HG02642 (cell line): Measurements from ENCODE around the gene VWA5B2.

Experiments used
- ATAC-seq: cut with Tn5 transposase; IDR thresholded peaks from one replicate; pipeline ENCODE4 v1.9.1; 2021; ENCODE audit warnings: mild to moderate bottlenecking; ENCODE audit not compliant: unreplicated experiment, poor library complexity

VWA5B2 gene

DNA sequence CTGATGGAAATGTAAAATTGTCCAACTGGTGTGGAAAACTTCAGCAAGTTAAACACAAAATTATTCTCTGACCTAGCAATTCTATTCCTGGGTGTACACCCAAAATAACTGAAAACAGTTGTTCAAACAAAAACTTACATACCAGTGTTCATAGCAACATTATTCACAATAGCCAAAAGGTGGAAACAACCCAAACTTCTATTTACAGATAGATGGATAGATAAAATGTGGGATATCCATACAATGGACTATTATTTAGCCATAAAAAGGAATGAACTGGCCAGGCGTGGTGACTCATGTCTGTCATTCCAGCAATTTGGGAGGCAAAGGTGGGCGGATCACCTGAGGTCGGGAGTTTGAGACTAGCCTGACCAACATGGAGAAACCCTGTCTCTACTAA is 6.9 kb upstream of the VWA5B2 start:
- ATAC-seq = no peak

DNA sequence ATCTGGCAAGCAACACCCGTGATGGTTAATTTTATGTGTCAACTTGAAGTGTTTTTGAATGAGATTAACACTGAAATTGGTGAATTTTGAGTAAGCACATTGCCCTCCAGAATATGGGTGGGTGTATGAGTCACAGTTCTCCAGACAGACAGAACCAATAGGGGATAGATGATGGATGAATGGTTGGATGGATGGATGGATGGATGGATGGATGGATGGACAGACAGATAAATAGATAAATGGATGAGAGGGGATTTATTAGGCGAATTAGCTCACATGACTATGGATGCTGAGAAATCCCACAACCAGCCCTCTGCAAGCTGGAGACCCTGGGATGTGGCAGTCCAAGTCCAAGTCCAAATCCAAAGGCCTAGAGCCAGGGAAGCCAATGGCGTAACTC is 5.4 kb upstream of the VWA5B2 start:
- no peak for ATAC-seq

DNA sequence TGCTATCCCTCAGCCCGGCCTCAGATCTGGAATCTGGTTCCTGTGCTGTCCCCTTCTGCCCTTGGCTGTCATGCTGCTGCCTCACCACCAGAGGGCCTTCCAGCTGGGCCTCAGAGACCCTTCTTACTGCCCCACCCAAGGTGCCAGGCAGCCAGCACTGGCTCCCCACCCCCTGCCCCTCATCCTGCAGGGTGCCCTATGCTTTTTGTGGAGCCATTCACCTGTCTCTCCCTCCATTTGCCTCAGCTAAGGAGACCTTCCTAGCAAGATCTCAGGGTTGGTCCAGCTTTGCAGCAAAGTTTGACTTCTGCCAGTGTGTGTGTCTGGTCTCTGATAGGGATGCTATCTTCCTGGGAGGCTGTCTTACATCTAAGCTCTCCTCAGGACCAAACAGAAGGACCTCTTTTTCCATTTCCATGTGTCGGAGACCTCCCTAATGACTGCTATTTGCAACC is 1.9 kb upstream of the VWA5B2 start:
- no peak for ATAC-seq

DNA sequence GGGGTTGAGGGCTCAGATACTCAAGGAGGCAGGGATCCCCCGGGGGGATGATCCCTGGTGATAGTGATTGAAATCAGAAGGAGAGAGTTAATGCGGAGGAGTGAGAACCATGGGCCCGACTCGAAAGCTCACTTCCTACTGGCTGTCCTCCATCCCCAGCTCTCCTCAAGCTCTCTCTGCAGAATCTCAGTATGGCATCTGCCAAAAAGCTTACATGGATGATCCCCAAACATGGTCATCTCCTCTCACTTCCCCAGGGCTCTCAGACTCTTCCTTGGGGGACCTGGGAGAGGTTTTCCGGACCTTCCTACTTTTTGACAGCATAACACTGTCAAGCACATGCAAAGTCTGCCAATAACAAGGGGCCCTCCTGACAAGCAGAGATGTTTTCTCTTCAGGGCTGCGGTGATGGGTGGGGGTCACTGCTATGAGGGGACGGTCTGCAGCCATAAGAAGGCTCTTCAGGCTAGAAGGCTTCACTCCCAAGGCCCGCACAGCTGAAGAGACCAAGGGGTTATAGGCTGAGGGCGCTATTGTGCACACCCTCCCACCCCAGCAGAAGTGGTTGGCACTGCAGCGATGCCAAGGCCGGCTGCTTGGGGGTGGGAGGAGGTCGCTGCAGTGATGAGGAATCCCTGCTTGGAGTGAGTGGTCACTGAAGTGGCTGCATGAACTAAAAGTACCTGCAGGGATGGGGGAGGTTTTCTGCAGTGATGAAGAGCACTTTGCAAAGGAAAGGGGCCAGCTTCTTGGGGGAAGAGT is 828 bp upstream of the VWA5B2 start:
- no peak for ATAC-seq

DNA sequence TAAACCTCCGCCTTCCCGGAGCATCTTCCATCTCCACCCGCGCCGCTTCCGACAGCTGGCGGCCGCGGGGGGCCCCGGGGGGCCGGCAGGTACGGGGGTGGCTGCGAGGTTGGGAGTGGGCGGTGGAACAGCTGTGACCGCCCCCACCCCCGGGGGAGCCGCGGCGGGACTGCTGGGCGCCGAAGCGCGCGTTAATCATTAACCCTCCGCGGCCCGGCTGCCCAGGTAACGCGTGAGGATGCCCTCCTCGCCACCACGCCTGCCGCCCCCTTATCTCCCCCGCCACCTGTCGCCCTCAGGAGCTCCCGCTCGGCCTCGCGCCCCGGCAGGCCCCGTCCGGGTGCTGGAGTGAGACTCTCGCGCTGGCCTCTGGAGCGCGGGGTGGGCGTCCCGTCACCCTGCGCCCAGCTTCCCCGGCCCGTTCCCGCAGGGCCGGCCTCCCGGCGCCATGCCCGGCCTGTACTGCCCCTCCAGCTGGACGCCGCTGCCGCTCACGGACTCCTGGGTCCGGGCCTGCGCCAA is 757 bp downstream of the VWA5B2 start:
- ATAC-seq = no peak

DNA sequence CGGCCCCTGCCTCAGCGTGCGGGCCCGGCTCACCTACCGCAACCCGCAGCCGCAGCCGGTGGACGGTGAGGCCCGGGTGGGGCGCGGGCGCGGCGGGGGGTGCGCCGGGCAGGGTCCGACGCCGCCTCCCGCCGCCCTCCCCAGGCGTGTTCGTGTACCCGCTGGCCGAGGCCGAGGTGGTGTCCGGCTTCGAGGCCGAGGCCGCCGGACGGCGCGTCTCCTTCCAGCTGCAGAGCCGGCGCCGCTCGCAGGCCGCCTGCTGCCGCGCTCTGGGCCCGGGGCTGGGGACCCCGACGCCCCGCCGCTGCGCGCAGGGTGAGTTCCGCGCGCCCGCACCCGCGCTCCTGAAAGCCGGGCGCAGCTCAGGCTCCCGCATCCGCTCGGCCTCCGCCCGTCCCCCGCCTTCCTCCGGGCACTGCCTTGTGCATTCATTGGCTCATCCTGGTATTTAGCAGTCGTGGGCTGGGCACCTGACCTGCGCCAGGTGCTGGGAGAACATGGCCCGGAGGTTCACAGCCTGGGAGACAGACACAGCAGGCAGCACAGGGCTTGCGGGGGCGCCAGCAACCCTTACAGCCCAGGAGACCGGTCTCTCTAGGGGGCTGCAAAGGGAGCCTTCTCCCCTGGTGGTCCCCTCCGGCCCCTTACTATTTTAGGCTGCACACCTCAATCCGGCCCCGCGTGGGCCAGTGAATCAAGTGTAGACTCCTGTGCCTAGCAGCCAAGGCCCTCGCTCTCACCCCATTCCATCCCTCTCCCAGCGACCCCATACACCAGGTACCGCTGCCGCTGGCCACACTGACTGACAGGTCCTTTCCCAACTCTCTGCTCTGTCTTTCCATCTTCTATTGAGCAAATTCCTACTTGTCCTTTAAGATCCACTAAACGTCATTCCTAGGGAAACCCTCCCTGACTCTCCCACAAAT is 1.5 kb downstream of the VWA5B2 start:
- ATAC-seq = no peak

DNA sequence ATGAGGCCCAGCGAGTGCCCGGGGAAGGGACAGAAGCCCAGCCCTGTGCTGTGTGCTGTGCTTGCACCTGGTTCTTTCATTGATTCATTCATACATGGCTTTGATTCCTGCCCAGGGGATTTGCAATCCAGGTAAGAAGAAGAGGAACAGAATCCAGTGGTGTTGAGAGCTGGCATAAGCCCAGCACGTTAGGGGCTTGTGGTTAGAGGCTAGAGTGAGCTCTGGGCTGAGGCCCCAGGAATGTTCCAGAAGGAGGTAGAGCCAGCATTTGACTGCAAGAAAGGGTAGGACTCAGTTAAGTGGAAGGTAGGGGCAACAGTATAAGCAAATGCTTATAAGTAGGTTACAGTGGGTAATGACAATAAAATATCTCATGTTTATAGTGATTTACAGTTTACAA is 2.3 kb downstream of the VWA5B2 start:
- ATAC-seq = no peak

DNA sequence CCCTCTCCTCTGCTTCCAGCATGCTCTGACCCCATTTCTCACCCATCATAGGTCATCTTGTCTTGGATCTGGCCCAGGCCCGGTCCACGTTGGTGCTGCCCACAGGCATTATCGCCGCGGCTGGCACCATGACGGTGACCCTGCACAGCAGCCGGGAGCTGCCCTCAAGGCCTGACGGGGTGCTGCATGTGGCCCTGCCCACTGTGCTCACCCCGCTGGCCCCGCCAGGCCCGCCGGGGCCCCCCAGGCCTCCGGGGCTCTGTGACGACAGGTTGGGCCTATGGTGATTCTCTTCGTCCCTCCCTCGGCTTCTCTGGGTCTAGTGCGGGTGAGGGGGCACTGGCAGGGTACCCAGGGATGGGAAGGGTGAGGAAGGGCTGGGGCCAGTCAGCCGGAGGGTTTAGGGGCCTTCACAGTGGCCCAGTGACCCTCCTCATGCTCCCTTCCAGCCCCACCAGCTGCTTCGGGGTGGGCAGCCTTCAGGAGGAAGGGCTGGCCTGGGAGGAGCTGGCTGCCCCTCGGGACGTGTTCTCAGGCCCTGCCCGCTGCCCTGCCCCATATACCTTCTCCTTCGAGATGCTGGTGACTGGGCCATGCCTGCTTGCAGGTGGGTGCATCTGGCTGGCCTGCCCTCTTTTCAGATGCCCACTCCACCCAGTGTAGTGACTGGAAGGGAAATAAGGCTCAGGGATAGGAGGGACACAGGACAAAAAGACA is 3.9 kb downstream of the VWA5B2 start:
- ATAC-seq = no peak

DNA sequence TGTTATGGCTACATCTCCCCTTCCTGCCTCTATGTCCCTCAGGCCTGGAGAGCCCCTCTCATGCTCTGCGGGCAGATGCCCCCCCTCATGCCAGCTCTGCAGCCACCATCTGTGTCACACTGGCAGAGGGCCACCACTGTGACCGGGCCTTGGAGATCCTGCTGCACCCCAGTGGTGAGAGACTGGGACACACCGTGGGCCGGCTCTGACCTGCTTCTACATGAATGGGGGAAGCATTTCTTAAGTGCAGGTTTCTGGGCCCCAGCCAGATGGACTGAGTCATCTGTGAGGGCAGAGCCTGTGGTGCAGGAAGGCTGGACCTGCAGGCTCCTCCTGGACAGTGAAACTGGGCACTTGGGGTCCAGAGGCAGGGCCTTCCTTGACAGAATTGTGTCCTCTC is 4.8 kb downstream of the VWA5B2 start:
- ATAC-seq = no peak

DNA sequence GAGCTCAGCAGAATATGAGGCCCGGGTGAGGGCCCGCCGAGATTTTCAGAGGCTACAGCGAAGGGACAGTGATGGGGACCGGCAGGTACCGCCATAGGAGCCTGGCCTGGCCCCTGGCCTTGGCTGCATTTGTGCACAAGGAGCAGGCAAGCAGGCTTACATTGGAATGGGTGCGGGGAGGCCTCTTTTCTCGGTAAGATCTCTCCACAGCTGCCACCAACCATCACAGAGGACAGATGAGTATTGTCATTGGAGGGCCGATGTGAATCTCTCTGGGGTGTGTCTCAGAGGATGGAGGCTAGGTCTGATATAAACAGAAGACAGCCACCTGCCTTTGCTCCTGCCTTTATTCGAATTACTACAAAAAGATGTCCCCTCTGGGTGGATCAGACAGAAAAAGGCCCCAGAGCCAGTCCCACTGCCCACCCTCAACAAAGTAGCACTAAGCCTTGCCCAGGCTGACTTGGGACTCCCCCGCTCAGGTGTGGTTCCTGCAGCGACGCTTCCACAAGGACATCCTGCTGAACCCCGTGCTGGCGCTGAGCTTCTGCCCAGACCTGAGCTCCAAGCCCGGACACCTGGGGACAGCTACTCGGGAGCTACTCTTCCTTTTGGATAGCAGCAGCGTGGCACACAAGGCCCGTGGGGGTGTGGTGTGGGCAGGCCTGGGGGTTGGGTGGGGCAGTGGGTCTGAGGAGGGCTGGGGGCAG is 5.4 kb downstream of the VWA5B2 start:
- ATAC-seq = no peak

DNA sequence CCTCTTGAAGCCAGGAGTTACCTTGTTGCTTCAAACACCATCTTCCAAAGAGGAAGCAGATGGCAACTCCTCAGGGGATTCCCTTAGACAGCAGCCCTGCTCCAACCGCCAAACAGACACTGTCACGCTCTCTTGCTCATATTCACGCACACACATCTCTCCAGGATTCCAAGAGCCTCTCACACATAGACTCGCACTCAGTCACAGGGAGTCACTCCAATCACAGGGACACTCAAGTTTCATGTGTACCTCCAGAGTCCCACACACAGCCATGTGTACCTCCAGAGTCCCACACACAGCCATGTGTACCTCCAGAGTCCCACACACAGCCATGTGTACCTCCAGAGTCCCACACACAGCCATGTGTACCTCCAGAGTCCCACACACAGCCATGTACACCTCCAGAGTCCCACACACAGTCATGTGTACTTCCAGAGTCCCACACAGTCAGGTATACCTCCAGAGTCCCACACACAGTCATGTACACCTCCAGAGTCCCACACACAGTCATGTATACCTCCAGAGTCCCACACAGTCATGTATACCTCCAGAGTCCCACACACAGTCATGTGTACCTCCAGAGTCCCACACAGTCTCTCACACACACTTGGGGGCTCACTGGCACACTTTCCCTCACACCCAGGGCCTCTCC is 6.1 kb downstream of the VWA5B2 start:
- no peak for ATAC-seq

DNA sequence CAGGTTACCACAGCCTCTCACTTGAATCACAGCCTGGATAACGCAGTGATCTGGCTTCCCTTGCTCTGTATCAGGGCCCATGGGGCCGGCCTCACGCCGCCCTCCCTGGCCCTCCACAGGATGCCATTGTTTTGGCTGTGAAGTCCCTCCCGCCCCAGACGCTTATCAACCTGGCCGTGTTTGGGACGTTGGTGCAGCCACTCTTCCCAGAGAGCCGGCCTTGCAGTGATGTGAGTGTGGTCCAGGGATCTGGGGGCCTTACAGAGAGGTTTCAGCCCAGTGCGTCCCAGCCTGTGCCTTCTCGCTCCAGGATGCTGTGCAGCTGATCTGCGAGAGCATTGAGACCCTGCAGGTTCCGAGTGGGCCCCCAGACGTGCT is 6.6 kb downstream of the VWA5B2 start:
- no peak for ATAC-seq

DNA sequence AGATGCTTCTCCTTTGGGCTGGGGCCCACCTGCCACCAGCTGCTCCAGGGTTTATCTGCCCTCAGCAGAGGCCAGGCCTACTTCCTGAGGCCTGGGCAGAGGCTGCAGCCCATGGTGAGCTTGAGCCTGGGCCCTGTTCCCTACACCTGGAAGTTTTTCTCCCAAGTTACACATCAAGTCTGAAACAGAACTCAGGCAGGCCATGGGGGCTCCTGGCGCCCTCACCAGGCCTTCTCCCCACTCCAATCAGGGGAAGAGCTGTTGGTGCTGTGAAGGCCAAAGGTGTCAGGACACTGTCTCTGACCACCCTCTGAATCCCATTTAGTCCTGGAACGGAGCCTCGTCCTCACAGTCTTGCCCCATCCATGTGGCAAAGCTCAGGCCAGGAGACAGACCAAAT is 7.3 kb downstream of the VWA5B2 start:
- no peak for ATAC-seq

DNA sequence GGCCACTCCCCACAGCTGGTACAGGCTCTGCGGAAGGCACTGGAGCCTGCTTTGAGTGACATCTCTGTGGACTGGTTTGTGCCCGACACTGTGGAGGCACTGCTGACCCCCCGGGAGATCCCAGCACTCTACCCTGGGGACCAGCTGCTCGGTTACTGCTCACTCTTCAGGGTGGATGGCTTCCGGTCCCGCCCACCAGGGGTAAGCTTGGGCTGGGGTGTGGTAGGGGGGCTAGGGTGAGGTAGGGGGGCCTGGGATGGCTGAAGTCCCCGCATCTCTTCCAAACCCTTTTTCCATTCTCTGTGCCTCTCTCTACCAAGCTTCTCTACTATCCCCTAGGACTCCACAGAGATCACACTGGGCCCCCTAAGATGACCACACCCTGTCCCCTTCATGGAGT is 7.8 kb downstream of the VWA5B2 start:
- no peak for ATAC-seq

DNA sequence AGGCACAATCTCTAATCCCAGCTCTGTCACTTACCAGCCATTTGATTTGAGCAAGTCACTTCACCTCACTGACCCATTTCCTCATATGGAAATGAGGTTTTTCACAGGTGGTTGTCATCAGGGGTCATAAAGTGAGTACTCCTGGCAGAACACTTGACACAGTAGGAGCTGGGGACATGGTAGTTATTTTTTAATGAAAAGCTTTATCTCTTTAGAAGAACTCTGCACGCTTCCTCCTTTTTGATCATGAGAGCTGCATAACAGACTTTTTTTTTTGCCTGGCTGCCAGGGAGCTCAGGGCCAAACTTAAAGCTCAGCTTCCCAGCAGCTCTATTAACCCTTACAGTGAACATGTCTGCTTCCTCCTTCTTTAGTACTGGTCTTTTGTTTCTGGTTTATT is 8.4 kb downstream of the VWA5B2 start:
- ATAC-seq = no peak

DNA sequence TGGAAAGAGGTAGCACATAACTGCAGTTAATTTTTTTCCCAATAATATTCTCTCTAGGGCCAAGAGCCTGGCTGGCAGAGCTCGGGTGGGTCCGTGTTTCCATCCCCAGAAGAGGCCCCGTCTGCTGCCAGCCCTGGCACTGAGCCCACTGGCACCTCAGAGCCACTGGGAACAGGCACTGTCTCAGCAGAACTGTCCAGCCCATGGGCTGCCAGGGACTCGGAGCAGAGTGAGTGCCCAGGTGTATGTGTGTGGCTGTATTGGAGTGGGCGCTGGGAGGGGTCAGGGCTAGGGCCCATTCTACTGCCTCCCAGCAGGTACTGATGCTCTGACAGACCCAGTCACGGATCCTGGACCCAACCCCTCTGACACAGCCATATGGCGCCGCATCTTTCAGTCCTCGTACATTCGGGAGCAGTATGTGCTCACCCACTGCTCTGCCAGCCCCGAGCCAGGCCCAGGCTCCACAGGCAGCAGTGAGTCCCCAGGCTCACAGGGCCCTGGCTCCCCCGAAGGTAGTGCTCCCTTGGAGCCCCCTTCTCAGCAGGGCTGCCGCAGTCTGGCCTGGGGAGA is 8.9 kb downstream of the VWA5B2 start:
- ATAC-seq = no peak

DNA sequence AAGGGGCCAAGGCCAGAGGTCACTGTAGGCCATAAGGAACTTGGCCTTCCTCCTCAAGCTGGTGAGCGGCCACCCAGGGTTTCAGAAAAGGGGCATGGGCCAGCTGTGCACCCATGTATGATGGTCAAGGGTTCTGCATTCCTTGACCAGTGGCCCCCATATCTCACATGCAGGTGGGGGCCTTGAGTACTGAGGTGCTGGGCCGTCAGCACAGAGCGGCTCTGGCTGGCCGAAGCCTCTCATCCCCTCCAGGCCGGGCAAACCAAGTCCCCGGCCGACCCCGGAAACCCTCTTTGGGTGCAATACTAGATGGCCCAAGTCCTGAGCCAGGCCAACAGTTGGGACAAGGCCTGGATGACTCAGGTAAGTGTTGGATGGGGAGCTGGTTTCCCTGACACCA is 9.8 kb downstream of the VWA5B2 start:
- ATAC-seq = no peak

DNA sequence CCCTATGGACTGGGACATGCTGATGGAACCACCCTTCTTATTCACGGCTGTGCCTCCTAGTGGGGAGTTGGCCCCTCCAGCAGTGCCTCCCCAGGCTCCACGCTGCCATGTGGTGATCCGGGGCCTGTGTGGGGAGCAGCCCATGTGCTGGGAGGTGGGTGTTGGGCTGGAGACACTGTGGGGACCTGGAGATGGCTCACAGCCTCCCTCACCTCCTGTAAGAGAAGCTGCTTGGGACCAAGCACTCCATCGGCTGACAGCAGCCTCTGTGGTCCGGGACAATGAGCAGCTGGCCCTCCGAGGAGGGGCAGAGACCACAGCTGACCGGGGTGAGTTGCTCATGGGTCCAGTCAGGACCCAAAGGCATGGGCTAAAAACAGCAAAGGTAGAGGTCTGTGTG is 10.3 kb downstream of the VWA5B2 start:
- no peak for ATAC-seq

DNA sequence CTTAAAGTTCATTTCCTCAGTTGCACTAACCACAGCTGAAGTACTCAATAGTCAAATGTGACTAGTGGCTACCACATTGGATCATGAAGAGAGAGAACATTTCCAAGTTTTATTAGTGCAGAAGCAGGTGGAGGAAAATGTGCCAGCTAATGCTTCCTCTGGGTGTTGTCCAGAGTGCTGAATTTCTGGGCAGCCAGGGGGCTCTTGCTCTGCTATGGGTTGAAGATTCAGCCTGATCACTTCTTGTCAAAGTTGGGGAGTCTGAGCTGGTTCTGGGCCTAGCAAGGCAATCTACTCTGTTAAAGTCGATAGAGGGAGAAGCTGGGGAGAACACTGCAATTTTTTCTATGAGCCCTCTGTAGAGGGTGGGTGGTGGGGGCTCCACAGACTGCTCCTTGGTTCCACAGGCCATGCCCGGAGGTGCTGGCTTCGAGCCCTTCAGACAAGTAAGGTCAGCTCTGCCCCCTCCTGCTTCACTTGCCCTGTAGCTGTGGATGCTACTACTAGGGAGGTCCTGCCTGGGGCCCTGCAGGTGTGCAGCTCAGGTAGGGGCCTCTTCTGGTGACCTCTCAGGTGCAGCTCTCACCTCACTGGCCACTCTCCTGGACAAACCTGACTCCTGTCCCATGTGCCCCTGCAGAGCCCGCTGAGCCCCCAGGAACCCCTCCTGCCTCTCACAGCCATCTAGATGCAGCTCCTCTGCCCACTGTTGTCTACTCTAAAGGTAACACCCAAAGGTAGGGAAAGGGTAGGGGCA is 11.2 kb downstream of the VWA5B2 start:
- ATAC-seq = no peak
